GM19468 (cell line): ENCODE measurements around the gene TENT4A.
"Not testable (repeated sequence)": the region's sequence is repeated elsewhere in the genome, so short reads cannot be mapped to it uniquely, and the experiment has no call there.

Experiments
- ATAC-seq: cut with Tn5 transposase; IDR thresholded peaks from one replicate; pipeline ENCODE4 v1.9.1; 2021; ENCODE audit warnings: mild to moderate bottlenecking, moderate library complexity, moderate number of reproducible peaks; ENCODE audit not compliant: unreplicated experiment; ENCODE audit errors: extremely low read depth

The TENT4A gene

GRCh38 chr5:6762697-6763096 is 49.5 kb downstream of the TENT4A start:
- no peak for ATAC-seq

- no peak for ATAC-seq
Measured at GRCh38 chr5:6763191-6763590, 50.0 kb downstream of the TENT4A start.

DNA sequence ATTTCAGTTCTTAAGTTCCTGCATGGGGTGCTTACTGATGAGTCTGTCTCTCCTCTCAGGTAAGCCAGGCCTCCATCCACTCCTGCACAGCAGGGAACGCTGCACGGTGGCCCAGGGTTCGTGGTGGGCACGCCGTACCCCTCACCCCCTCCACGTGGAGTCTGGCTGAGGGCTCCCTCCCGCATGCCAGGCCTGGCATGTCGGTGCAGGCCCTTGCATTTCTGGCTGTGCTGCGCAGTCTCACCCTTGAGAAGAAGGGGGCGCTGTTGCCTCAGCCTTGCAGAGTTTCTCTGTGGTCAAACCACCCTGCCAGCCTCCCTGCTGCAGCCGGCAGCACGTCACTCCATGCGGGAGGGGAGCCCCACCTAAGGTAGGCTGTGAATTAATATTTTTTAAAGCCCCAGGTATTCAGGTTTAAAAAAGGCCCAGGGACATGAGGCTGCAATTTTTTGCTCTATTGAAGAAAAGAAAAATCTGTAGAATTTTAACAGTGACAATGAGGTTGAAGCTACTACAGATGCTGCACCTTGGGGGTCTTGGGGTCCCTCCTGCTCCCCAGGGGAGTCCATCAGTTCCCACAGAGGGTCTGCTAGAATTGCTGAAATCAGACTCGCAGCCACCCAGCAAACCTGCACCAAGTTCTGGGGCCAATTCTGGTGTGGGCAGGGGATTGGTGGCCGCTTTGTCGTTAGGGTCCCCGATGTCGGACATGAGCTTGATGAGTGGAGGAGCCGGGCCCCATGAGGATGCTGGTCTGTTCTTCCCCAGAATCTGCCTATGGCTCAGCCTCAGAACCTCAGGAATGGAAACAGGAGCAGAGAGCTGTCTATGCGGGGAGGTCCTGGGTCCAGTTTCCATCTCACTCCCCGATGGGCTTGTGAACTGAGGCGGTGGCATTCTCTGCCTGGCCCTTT is 52.6 kb downstream of the TENT4A start:
- peak; percentile 85 for ATAC-seq

GRCh38 chr5:6766604-6767093 is 53.4 kb downstream of the TENT4A start:
- ATAC-seq = no peak

GRCh38 chr5:6767481-6768063 is 54.3 kb downstream of the TENT4A start:
- no peak for ATAC-seq

DNA sequence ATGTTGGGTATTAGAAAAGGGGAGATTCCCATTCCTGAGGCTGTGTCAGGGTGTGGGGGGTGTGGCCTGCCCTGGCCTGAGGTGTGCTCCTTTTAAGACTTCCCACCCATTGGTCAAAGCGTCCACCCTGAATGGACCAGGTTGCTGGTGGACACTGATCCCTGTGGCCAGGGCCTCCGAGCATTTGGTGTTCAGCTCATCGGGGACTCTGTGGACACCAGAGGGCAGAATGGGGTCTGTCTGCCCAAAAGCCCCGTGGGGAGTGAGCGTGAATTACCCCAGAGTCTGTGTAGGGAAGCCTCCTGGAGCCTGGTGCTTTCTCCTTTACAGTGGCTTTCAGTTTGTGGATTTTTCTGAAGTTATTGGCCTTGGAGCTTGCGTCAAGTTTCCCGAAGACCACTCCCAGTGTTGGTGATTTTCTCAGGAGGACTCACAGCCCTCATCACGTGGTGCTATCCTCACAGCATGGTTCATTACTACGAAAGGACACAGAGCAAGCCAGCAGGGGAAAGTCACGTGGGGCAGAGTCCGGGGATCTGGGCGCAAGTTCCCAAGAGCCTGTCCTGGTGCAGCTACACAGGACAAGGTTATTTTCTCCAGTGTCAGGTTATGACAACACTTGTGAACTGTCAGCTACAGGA is 55.5 kb downstream of the TENT4A start:
- no peak for ATAC-seq

DNA sequence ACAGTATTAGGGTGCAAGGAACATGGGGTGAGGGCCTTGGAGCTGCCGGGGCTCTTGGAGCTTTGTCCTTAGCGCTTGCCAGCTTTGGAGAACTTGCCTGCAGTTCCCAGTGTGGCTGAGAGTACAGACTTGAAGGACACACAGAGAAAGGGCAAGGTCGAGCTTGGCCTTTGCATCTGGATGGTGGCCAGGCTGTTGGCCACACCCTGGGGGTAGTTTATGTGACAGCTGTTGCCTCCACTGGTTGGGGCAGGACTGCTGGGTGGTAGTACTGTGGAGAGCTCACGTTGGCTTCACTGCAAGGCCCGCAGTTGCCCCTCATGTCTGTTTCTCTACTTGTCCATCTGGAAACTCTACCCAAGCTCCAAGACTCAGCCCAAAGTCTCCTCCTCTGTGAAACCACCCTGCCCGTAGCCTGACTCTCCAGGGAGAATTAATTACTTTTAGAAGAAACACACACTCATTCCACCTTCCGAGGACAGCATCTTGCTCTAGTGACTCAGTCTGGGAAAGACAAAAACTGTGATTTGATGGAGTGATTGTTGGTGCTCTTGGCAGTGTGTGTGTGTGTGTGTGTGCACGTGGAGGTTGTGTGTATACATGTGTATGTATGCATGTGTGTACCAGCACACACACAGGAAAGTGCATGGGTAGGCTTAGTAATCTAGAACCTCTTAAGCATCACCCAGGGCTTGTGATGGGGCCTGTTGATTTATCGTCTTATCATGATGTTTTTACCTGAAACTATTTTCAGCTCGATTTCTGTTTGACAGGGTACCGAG is 57.8 kb downstream of the TENT4A start:
- no peak for ATAC-seq

DNA sequence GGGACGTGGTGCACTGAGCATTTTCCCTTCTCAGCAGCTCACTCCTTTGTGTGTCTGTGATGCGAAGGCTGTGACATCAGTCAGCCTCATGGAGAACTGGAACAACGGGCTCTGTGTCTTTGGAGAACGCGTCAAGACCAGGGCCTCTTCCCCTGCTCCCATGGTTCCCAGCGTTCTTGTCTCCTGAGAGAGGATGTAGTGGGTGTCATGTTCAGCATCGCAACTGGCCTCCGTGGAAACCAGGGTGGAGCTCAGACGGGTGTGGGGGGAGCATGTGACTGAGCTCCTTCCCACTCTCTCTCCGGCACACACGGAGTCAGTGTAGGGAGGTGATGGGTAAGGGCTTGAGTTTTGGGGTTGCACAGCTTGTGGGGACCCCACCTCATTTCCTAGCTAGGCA is 59.7 kb downstream of the TENT4A start:
- ATAC-seq = no peak

- ATAC-seq = no peak
Measured at GRCh38 chr5:6773342-6774035, 60.3 kb downstream of the TENT4A start.

- ATAC-seq = not testable (repeated sequence)
Measured at GRCh38 chr5:6774207-6774606, 61.0 kb downstream of the TENT4A start.

DNA sequence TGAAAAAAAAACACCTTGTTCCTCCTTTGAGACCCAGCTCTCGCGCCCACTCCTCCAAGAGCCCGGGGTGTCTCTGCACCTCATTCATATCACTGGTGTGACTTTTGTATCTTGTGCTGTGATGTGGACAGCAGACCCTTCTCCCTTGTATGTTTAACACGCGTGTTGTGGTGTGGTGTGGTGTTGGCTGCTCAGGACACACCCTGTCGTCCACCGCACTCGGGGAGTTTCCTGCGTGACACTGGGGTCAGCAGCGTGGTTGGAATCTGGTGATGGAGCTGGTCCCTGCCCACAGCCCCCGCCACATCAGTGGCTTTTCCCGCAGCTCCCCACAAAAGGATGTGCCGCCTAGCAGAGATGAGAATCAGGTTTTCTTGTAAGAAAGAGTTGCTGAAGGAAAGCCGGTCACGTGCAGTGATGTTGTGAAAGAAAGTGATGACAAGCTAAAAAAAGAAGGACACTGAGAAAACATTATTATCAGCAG is 61.5 kb downstream of the TENT4A start:
- ATAC-seq = no peak

- no peak for ATAC-seq
Measured at GRCh38 chr5:6775571-6775970, 62.3 kb downstream of the TENT4A start.

- ATAC-seq = no peak
Measured at GRCh38 chr5:6780802-6781391, 67.7 kb downstream of the TENT4A start.

DNA sequence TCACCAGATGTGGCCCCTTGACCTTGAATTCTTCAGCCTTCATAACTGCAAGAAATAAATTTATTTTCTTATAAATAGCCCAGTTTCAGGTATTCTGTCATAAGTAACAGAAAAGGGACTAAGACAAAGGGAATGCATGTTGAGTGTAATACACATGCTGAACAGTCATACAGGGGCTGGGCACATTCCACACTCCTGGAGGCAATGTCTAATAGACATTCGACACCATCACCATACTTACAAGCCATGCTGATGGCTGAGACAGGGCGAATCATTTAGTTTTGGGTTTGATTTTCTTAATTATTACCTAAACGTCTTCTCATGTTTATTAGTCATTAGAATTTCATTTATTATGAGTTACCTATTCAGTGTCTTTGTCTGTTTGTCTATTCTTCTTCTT is 68.5 kb downstream of the TENT4A start:
- no peak for ATAC-seq

DNA sequence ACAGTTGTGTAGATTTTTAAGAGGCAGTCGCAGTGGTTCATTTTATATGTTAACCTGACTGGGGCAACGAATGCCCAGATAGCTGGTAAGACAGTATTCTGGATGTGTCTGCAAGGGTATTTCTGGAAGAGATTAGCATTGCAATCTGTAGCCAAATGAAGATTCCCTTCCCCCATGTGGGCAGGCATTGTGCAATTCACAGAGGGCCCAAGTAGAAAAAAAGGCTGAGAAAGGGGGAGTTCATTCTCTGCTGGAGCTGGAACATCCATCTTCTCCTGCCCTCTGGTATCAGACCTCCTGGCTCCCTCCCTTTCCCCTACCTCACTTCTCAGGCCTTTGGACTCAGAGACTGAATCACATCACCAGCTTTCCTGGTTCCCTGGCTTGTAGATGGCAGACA is 70.6 kb downstream of the TENT4A start:
- no peak for ATAC-seq

GRCh38 chr5:6784481-6784880 is 71.2 kb downstream of the TENT4A start:
- no peak for ATAC-seq

DNA sequence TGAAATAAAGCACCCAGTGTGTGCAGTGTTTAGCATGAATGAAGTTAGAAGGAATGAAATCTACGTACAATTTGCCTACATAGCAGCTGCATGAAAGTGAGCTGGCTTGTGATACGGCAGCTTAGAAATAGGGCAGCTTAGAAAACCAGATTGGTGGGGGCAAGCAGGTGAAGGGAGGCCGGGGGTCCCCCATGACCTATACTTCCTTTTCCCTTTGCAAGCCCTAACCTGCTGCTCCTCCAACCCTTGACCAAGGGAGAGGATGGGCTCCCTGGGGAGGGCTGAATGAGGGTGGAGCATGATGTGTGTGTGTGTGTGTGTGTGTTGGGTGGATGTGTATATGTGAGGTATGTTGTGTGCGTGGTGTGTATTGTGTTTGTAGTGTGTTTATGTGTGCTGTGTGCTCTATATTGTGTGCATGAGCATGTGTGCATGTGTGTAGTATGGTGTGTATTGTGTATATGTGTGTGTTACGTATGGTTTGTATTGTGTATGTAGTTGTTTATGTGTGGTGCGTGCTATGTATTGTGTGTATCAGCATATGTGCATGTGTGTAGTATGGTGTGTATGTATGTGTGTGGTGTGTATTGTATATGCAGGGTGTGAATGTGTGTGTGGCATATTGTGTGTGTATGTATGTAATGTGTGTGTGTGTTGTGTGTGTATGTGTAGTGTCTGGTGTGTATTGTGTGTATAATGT is 72.1 kb downstream of the TENT4A start:
- ATAC-seq = no peak

DNA sequence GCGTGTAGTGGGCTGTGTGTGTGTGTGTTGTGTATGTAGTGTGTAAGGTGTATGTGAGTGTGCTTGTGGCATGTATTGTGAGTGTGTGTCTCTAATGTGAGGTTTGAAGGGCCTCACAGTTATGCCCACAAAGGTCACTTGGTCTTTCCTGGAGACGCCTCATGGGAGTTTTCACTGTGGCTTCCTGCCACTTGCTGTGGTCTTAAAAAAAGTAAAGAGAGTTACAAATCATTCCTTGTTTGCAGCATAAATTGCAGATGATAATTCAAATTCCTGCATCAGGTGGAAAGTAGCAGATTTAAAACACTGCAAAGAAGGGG is 72.6 kb downstream of the TENT4A start:
- no peak for ATAC-seq
